HG03439 (cell line): ENCODE measurements around the gene PSMD8.
"Not testable (repeated sequence)": the region's sequence is repeated elsewhere in the genome, so short reads cannot be mapped to it uniquely, and the experiment has no call there.

Experiments used
- ATAC-seq: cut with Tn5 transposase; IDR thresholded peaks from one replicate; pipeline ENCODE4 v1.9.1; 2021; ENCODE audit warnings: mild to moderate bottlenecking, moderate library complexity; ENCODE audit not compliant: unreplicated experiment

PSMD8 gene

DNA sequence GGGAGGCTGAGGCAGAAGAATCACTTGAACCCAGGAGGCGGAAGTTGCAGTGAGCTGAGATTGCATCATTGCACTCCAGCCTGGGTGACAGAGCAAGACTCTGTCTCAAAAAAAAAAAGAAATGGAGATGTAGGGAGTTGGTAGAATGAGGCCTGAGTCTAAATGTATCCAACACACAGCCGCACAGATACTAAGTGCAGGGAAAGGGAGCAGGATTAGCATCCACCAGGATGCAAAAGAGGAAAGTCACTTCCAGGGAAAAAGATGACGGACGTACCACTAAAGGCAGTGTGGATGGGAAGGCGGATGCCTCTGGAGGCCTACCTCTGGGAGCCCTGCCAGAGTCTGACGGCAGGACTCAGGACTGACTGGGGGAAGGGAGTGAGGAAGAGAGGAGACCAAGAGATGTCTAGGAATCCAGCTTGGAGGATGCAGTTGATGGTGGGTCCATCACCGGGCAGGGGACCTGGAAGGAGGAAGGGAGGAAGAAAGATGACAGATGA lies 35.3 kb downstream of the PSMD8 start:
- no peak for ATAC-seq

DNA sequence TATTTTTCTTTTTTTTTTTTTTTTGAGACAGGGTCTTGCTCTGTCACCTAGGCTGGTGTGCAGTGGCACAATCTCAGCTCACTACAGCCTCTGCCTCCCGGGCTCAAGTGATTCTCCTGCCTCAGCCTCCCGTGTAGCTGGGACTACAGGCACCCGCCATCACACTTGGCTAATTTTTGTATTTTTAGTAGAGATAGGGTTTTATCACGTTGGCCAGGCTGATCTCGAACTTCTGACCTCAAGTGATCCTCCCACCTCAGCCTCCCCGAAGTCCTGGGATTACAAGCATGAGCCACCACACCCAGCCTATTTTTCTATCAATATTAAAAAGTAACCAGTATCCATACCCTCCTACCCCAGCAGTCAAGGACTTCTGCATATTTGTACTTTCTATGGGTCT lies 36.0 kb downstream of the PSMD8 start:
- not testable (repeated sequence) for ATAC-seq

GRCh38 chr19:38411041-38411712 lies 36.8 kb downstream of the PSMD8 start:
- no peak for ATAC-seq

- ATAC-seq = not testable (repeated sequence)
These were observed 37.5 kb downstream of the PSMD8 start for GRCh38 chr19:38411898-38412297.

GRCh38 chr19:38412491-38412890 lies 38.1 kb downstream of the PSMD8 start:
- ATAC-seq = no peak

- no peak for ATAC-seq
These were observed 38.6 kb downstream of the PSMD8 start for GRCh38 chr19:38412961-38413360.

- ATAC-seq = no peak
These were observed 39.0 kb downstream of the PSMD8 start for GRCh38 chr19:38413416-38413815.

- no peak for ATAC-seq
These were observed 42.8 kb downstream of the PSMD8 start for GRCh38 chr19:38417146-38417543.

- ATAC-seq = no peak
These were observed 43.5 kb downstream of the PSMD8 start for GRCh38 chr19:38417544-38418506.

DNA sequence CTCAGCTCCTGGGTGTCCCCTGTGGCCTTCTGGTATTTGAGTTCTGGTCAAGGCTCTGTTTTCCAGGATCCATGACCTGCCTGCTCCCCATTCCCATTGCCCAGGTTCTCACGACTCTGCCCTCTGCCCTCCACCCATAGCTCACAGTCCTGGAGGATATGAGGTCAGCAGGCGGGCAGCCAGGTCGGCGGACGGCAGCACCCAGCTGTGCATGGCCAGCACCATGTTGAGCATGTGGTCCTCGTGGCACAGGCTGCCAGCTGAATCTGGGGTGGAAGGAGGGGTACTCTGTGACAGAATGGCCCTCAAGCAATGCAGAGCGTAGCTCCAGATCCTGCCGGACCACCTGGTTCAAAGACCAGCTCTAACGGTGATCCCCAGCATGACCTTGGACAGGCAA lies 46.6 kb downstream of the PSMD8 start:
- no peak for ATAC-seq

DNA sequence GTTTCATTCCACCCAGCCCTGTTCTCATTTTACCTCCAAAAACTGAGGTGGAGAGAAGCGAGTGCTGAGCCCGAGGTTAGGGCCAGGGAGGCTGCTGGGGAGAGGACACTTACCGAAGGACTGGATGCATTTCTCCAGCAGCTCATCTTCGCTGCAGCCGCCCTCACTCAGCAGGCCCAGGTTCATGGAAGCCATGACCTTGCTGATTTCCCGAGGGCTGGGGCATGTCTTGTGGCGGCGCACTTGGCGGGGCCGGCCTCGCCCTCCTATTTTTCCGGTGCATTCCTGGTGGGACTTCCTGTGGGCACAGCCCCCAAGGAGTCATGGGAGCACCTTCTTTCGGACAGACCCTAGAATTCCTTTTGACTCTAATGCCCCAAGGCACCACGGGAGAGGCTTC lies 47.5 kb downstream of the PSMD8 start:
- ATAC-seq = no peak

DNA sequence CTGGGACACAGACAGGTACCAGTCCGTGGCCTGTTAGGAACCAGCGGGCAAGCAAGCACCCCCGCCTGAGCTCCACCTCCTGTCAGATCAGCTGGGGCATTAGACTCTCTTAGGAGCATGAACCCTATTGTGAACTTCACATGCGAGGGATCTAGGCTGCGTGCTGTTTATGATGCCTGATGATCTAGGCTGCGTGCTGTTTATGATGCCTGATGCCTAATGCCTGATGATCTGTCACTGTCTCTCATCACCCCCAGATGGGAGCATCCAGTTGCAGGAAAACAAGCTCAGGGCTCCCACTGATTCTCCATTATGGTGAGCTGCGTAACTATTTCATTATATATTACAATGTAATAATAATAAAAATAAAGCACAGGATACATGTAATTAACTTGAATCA lies 48.1 kb downstream of the PSMD8 start:
- no peak for ATAC-seq

DNA sequence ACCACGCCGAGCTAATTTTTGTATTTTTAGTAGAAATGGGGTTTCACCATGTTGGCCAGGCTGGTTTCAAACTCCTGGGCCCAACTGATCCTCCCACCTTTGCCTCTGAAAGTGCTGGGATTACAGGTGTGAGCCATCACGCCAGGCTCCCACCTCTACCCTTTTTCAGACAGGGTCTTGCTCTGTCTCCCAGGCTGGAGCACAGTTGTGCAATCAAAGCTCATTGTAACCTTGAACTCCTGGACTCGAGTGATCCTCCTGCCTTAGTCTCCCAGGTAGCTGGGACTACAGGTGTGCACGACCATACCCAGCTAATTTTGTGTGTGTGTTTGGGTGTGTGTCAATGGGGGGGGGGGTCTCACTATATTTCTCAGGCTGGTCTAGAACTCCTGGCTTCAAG lies 49.9 kb downstream of the PSMD8 start:
- ATAC-seq = no peak

- no peak for ATAC-seq
These were observed 50.9 kb downstream of the PSMD8 start for GRCh38 chr19:38425222-38425809.

DNA sequence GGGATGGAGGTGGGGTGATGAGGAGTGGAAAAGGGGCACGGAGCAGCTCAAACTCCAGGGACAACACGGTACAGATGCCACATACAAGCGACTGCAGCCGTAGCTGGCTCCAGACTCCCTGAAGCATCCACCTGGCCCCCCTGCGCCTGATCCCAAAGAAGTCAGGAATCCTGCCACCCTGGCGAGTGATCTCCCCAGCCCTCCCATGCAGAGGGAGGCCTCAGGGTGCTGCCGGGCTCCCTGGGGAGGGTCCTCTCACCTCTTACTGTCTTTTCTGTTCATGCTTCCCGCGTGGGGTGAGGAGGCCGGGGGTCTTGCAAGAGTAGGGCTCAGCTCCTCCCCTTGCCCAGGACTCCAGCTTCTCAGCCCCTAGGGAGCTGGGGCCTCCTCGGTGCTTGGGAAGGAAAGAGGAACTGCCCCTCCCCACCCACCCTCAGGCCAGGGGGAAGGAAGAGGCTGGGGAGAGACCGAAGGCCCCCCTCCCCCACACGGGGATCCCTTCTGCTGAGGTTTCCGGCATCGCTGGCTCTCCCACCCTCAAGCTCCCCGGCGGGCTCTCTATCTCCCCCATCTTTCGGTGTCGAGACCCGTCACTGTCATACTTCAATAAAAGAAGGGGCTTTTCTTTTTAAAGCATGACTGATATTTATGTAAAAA lies 51.6 kb downstream of the PSMD8 start, which contains the start of gene RASGRP4:
TSS of gene RASGRP4 (minus strand) at position 410 of the 657 bp plus-strand sequence. CDS start at position 282, 128 bp downstream.
- no peak for ATAC-seq

DNA sequence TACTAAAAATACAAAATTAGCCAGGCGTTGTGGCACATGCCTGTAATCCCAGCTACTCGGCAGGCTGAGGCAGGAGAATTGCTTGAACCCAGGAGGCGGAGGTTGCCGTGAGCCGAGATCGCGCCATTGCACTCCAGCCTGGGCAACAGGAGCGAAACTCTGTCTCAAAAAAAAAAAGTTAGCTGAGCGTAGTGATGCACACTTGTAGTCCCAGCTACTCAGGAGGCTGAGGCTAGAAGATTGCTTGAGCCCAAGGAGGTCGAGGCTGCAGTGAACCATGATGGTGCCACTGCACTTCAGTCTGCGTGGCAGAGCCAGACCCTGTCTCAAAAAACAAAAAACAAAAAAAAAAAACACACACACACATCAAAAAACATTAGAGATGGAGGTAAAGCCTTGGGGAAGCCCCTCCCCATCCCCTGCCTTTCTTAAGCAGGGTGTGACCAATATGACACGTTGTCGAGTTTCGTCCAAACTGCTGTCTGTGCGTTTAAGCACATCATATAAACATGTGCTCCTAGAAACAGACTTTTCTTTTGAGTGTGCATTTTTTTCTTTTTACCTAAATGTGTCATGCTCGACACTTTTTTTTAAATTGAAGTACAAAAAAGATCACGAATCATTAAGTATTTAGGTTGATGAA lies 52.8 kb downstream of the PSMD8 start:
- ATAC-seq = peak; percentile 71

DNA sequence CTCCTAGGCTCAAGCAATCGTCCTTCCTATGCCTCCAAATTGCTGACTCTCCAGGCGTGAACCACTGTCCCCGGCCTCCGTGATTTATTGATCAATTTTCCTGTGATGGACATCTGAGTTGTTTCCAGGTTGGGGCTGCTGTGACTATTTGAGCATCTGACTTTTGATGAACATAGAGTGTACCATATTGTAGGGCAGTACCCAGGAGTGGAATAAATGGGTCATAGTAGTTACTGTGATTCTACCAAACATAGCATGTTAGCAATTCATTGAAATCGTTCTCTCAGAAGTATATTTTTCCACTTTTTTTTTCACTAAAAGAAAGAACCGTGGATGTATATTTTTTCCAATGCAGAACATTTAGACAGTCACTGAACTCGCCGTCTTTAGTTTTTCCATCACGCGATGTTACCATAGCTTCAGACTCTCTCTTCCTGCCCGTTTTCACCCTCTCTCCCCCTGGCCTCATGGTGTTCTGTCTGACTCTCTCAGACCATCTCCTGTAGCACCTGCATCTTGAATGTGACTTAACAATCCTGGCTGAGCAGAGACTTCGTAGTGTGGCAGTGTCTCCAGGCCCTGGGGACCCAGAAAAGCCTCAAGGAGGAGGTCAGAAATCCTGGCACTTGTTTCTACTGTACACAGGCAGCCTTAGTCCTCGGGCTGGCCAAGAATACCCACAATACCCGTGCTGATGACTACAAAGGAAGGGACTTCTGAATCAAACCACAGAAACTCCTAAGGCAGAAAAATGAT lies 54.9 kb downstream of the PSMD8 start:
- no peak for ATAC-seq

DNA sequence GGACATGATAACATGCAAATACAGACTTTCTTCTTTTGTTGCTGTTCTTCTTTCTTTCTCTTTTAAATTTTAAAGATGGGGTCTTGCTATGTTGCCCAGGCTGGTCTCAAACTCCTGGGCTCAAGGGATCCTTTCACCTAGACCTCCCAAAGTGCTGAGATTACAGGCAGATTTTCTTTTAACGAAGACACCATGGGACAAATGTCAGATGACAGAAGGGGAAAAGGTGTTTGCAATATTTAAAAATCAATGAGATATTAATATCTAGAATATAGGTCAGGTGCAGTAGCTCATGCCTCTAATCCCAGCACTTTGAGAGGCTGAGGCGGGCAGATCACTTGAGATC lies 55.4 kb downstream of the PSMD8 start:
- ATAC-seq = no peak

- ATAC-seq = no peak
These were observed 56.6 kb downstream of the PSMD8 start for GRCh38 chr19:38430931-38431330.

GRCh38 chr19:38433268-38433733 lies 58.9 kb downstream of the PSMD8 start, which contains the start of gene RYR1:
RYR1 (plus strand) TSS chr19:38433691; CDS start chr19:38433830, 139 bp downstream.
- no peak for ATAC-seq
